ENCODE measurements around the gene PSMA3. TPM values are rescaled to one million over a fixed set of nuclear protein-coding genes. Genes with fewer than 3 reads are reported as not detected.

Gene PSMA3
- total and polyA plus RNA-seq, 9 of the 15 experiments (the other 6 are each of a cell fraction or from before 2014, with no cell fraction given), result 129 to 786 (median 319) TPM

DNA sequence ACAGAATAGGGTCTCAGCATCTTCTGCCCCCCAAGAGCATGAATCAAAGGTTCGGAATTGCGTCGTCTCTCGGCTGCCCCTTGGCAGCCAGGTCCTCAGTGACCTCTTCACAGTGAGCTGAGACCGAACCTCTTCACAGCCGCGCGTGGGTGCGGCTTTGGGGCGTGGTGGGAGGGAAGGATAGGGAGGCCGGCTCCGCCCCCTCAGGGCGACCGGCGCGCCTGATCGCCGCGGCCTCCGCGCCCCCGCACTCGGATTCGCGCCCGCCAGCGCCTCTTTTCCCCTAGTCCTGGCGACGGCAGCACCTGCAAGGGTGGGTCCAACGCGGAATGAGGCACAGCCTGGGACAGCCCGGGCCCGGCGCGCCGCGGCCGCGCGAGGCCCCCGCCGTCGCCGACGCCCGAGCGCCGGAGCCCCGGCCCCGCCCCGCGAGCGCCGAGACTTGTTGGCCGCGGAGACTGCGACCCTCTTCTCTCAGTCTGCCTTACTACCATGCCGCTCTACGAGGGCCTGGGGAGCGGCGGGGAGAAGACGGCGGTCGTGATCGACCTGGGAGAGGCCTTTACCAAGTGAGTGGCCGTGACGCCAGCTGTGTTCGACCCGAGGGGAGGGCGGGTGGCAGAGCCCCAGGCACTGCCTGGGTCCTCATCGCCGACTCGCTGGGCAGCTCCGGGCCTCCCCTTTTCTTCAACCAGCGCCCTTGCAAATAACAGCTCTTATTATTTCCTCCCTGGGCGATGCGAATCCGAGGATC is 44.7 kb upstream of the PSMA3 start, which contains the start of gene ACTR10 (continued):
- TF ChIP-seq GATAD2B (IDR thresholded peaks at IDR 0.05; ENCODE audit: borderline replicate concordance) (peak; percentile 28; the same call in 1 of the 2 replicates), FIP1L1 (IDR thresholded peaks at IDR 0.05; ENCODE audit: low read depth, low read length, poor library complexity, severe bottlenecking) (peak; percentile 70), ZBTB26 (CRISPR knock-in tag; IDR thresholded peaks at IDR 0.05) (no peak), SAFB (IDR thresholded peaks at IDR 0.05; ENCODE audit: borderline replicate concordance, low read depth, low read length) (peak; percentile 91; the same call in 1 of the 2 replicates), ADNP (tag; IDR thresholded peaks at IDR 0.05) (no peak), NONO (IDR thresholded peaks at IDR 0.05; ENCODE audit: low read depth in 2 of 2, low read length in 1 of 2) (no peak), SMARCC2 (IDR thresholded peaks at IDR 0.05; ENCODE audit: low read depth) (no peak), MYC (IDR thresholded peaks at IDR 0.05; ENCODE audit: low read depth, low read length) (peak; percentile 8; the same call in 1 of the 2 replicates), MYC (CRISPR knock-in tag; IDR thresholded peaks at IDR 0.05; ENCODE audit: borderline replicate concordance, low read depth) (no peak), RNF219 (CRISPR knock-in tag; IDR thresholded peaks at IDR 0.05) (no peak), NEUROD1 (IDR thresholded peaks at IDR 0.05; ENCODE audit: borderline replicate concordance, low read depth, low read length, partially characterized antibody) (peak; percentile 52), HDAC1 (IDR thresholded peaks at IDR 0.05) (0 out of 4 replicates have a peak, but pooled peaks of 1 of the 2 experiments have one; percentile 18), NCOA2 (IDR thresholded peaks at IDR 0.05; ENCODE audit: partially characterized antibody in 2 of 2) (peak in 1 of 2 experiments; percentile 95), HDAC2 (IDR thresholded peaks at IDR 0.05) (peak; percentile 34; the same call in 1 of the 2 replicates), NKRF (IDR thresholded peaks at IDR 0.05; ENCODE audit: borderline replicate concordance) (0 out of 2 replicates have a peak, but pooled peaks have one; percentile 32), KLF13 (tag; IDR thresholded peaks at IDR 0.05; ENCODE audit: borderline replicate concordance, low read depth) (no peak), ZZZ3 (IDR thresholded peaks at IDR 0.05) (no peak), NFE2 (IDR thresholded peaks at IDR 0.05; ENCODE audit: low read depth) (peak; percentile 91)
- TF ChIP-seq, protein P1, sequence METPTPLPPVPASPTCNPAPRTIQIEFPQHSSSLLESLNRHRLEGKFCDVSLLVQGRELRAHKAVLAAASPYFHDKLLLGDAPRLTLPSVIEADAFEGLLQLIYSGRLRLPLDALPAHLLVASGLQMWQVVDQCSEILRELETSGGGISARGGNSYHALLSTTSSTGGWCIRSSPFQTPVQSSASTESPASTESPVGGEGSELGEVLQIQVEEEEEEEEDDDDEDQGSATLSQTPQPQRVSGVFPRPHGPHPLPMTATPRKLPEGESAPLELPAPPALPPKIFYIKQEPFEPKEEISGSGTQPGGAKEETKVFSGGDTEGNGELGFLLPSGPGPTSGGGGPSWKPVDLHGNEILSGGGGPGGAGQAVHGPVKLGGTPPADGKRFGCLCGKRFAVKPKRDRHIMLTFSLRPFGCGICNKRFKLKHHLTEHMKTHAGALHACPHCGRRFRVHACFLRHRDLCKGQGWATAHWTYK (CRISPR knock-in tag; IDR thresholded peaks at IDR 0.05), result no peak
- TF ChIP-seq, protein P2, sequence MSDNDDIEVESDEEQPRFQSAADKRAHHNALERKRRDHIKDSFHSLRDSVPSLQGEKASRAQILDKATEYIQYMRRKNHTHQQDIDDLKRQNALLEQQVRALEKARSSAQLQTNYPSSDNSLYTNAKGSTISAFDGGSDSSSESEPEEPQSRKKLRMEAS (CRISPR knock-in tag; IDR thresholded peaks at IDR 0.05), result peak; percentile 47

Data from K562 (cell line).